GM18873 (cell line): Measurements from ENCODE around the gene POU2AF3.

Experiments used
- ATAC-seq: cut with Tn5 transposase; IDR thresholded peaks from one replicate; pipeline ENCODE4 v1.9.1; 2021; ENCODE audit warnings: mild to moderate bottlenecking, moderate library complexity, moderate number of reproducible peaks; ENCODE audit not compliant: unreplicated experiment, low FRiP score

Gene POU2AF3

GRCh38 chr11:111324277-111324720 is 26.0 kb downstream of the POU2AF3 start:
- ATAC-seq: no peak

DNA sequence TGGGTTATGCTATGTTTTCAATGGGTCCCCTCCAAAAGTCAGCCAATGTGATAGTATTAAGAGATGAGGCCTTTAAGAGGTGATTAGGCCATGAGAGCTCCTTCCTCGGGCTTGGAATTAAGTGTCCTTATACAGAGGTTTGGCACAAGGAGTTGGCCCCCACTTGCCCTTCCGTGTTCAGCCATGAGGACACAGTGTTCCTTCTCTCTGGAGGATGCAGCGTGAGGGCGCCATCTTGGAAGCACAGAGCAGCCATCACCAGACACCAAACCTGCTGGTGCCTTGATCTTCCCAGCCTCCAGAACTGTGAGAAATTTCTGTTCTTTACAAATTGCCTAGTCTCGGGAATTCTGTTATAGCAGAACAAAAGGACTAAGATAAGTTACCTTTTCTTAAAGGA is 26.9 kb downstream of the POU2AF3 start:
- ATAC-seq: no peak

- no peak for ATAC-seq
Observed at GRCh38 chr11:111326824-111327223, 28.5 kb downstream of the POU2AF3 start.

GRCh38 chr11:111327908-111328624 is 29.7 kb downstream of the POU2AF3 start:
- ATAC-seq: no peak

- no peak for ATAC-seq
Observed at GRCh38 chr11:111329306-111330204, 31.2 kb downstream of the POU2AF3 start.

- ATAC-seq: no peak
Observed at GRCh38 chr11:111330234-111330893, 32.0 kb downstream of the POU2AF3 start.

GRCh38 chr11:111331711-111332479 is 33.5 kb downstream of the POU2AF3 start:
- no peak for ATAC-seq

- ATAC-seq: no peak
Observed at GRCh38 chr11:111334532-111335502, 36.5 kb downstream of the POU2AF3 start.

GRCh38 chr11:111335549-111335948 is 37.2 kb downstream of the POU2AF3 start:
- no peak for ATAC-seq

DNA sequence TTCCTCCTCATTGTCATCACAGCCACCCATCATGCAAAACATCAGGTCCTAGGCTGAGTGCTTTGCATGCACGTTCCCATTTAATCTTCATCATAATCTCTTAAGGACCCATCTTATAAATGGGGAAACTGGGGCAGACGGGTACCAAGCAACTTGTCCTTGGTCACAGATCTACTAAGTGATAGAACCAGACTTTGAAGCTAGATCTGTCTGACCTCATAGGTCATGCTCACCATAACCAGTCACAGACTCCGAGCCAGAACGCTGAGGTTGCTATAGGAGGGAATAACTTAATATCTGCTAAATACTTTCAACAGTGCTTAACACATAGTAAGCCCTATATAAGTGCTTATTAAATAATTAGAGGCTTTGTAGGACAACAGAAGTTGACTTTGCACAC is 37.7 kb downstream of the POU2AF3 start:
- no peak for ATAC-seq

GRCh38 chr11:111336582-111337256 is 38.4 kb downstream of the POU2AF3 start:
- no peak for ATAC-seq

DNA sequence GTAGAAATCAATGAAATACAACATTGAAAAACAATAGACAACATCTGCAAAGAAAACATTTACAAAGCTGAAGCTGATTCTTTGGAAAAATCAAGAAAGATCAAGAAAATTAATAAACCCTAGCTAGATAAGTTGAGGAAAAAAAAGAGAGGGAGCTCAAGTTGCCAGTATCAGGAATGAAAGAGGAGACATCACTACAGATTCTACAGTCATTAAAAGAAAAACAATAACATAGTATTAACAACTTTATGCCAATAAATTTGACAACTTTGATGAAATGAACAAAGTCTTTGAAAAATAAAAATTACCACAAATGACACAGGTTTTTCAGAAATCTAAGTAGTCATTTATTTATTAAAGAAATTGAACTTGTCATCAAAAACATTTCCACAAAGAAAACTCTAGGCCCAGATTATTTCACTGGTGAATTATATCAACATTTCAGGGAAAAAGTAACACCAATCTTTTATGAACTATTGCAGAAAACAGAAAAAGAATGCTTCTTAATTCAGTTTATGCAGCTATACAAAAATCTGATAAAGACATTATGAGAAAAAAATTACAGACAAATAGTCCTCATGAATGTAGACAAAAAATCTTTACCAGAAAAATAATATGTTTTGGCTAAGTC is 41.5 kb downstream of the POU2AF3 start:
- ATAC-seq: no peak

- no peak for ATAC-seq
Observed at GRCh38 chr11:111342329-111342728, 44.0 kb downstream of the POU2AF3 start.

- ATAC-seq: no peak
Observed at GRCh38 chr11:111344032-111344431, 45.7 kb downstream of the POU2AF3 start.

GRCh38 chr11:111347002-111347722 is 48.8 kb downstream of the POU2AF3 start:
- no peak for ATAC-seq

- ATAC-seq: no peak
Observed at GRCh38 chr11:111347723-111348115, 49.4 kb downstream of the POU2AF3 start.

- ATAC-seq: no peak
Observed at GRCh38 chr11:111348147-111348546, 49.8 kb downstream of the POU2AF3 start.
